IMR-90 (cell line): Measurements from ENCODE around the gene MLLT3. TPM values are rescaled to one million over a fixed set of nuclear protein-coding genes. Genes with fewer than 3 reads are reported as not detected.

Experiments
- ATAC-seq: fragments of 200-7000 bp; cut with Tn5 transposase; 2 replicates; pipeline ENCODE4 v1.9.1; 2020; ENCODE audit warnings: low read depth, mild to moderate bottlenecking, moderate library complexity
- BruUV-seq: library from RNA; stranded (reverse); fragments of 400-500 nt; replicated peaks from 2 replicates; lab custom pipeline; 2021; lab: Mats Ljungman, UMichigan
- CTCF ChIA-PET: fragments of 300-600 bp; formaldehyde crosslinking; extraction: SDS; loops from one replicate; lab custom pipeline; 2021; ENCODE audit warnings: antibody characterized with exemption; lab: Yijun Ruan, JAX
- POLR2A ChIA-PET: fragments of 300-600 bp; sonication (Branson Sonifier 250); formaldehyde crosslinking; loops from one replicate; lab custom pipeline; 2022; ENCODE audit warnings: antibody characterized with exemption; ENCODE audit not compliant: unreplicated experiment; lab: Charles Lee
- DNase-seq: peaks from one replicate; pipeline ENCODE4 v3.0.0; 2013
- H2AFZ ChIP-seq: replicated peaks from 2 replicates; pipeline ENCODE3; 2013; ENCODE audit warnings: low read length, mild to moderate bottlenecking; ENCODE audit not compliant: poor library complexity
- H2AK5ac ChIP-seq: 2 replicates; pipeline ENCODE4 v1.6.1; 2013; ENCODE audit warnings: low read depth, low read length, inconsistent platforms
- H2AK9ac ChIP-seq: replicated peaks from 2 replicates; pipeline ENCODE3; 2013; ENCODE audit warnings: mild to moderate bottlenecking, low read depth, low read length, moderate library complexity; ENCODE audit not compliant: poor library complexity
- H2BK120ac ChIP-seq: 2 replicates; pipeline ENCODE4 v1.6.1; 2013; ENCODE audit warnings: low read depth, low read length, inconsistent platforms
- H2BK15ac ChIP-seq: 3 replicates; pipeline ENCODE4 v1.6.1; 2013; ENCODE audit warnings: low read depth, low read length, inconsistent platforms
- H2BK20ac ChIP-seq: 2 replicates; pipeline ENCODE4 v1.6.1; 2013; ENCODE audit warnings: low read depth, mild to moderate bottlenecking, inconsistent platforms, low read length, moderate library complexity
- H2BK5ac ChIP-seq: 2 replicates; pipeline ENCODE4 v1.6.1; 2013; ENCODE audit warnings: mild to moderate bottlenecking, low read depth, low read length, inconsistent platforms; ENCODE audit not compliant: poor library complexity, severe bottlenecking
- H3K14ac ChIP-seq: replicated peaks from 2 replicates; pipeline ENCODE4 v1.6.1; 2013; ENCODE audit warnings: low read depth, low read length, inconsistent platforms
- H3K18ac ChIP-seq: 2 replicates; pipeline ENCODE4 v1.6.1; 2013; ENCODE audit warnings: low read depth, low read length, control low read depth
- H3K23ac ChIP-seq: 2 replicates; pipeline ENCODE4 v1.6.1; 2013; ENCODE audit warnings: low read depth, low read length, inconsistent platforms
- H3K27ac ChIP-seq: 2 replicates; pipeline ENCODE4 v1.5.1; 2013; ENCODE audit warnings: mild to moderate bottlenecking, control low read depth, low read length; ENCODE audit not compliant: insufficient read depth
- H3K27me3 ChIP-seq: 2 replicates; pipeline ENCODE4 v1.6.1; 2013; ENCODE audit warnings: low read length; ENCODE audit not compliant: control insufficient read depth, insufficient read depth
- H3K36me3 ChIP-seq: 2 replicates; pipeline ENCODE4 v1.6.1; 2013; ENCODE audit warnings: low read length, mixed read lengths; ENCODE audit not compliant: control insufficient read depth, insufficient read depth
- H3K4ac ChIP-seq: 2 replicates; pipeline ENCODE4 v1.6.1; 2013; ENCODE audit warnings: low read depth, low read length, inconsistent platforms
- H3K4me1 ChIP-seq: 2 replicates; pipeline ENCODE4 v1.6.1; 2013; ENCODE audit warnings: low read length, mixed read lengths; ENCODE audit not compliant: control insufficient read depth, insufficient read depth
- H3K4me2 ChIP-seq: 2 replicates; pipeline ENCODE4 v1.6.1; 2013; ENCODE audit warnings: low read depth, mild to moderate bottlenecking, control low read depth, low read length, moderate library complexity
- H3K4me3 ChIP-seq: 2 replicates; pipeline ENCODE4 v1.5.1; 2013; ENCODE audit warnings: low read depth, mild to moderate bottlenecking, control low read depth, low read length, moderate library complexity; ENCODE audit not compliant: insufficient read depth
- H3K56ac ChIP-seq: 2 replicates; pipeline ENCODE4 v1.6.1; 2013; ENCODE audit warnings: low read length, inconsistent platforms; ENCODE audit not compliant: insufficient read depth; ENCODE audit errors: extremely low read depth
- H3K79me1 ChIP-seq, 2 experiments: 2 replicates each; pipeline ENCODE4 v1.6.1; 2013; ENCODE audit warnings: low read length in 2 of 2, inconsistent platforms in 1 of 2, low read depth in 1 of 2
- H3K9ac ChIP-seq: 2 replicates; pipeline ENCODE4 v1.6.1; 2013; ENCODE audit warnings: low read depth, low read length, control low read depth
- H3K9me1 ChIP-seq: 2 replicates; pipeline ENCODE4 v1.6.1; 2013; ENCODE audit warnings: low read length, inconsistent platforms; ENCODE audit not compliant: insufficient read depth
- H3K9me3 ChIP-seq: 2 replicates; pipeline ENCODE4 v1.6.1; 2013; ENCODE audit warnings: low read length; ENCODE audit not compliant: control insufficient read depth, insufficient read depth
- H4K20me1 ChIP-seq: 2 replicates; pipeline ENCODE4 v1.6.1; 2013; ENCODE audit warnings: low read length, inconsistent platforms; ENCODE audit not compliant: insufficient read depth
- H4K5ac ChIP-seq: 2 replicates; pipeline ENCODE4 v1.6.1; 2013; ENCODE audit warnings: mild to moderate bottlenecking, low read depth, low read length, control low read depth
- H4K8ac ChIP-seq, 2 experiments: 2 replicates each; pipeline ENCODE4 v1.6.1; 2013; ENCODE audit warnings: low read depth in 2 of 2, low read length in 2 of 2, control low read depth in 1 of 2, inconsistent platforms in 1 of 2
- H4K91ac ChIP-seq: 2 replicates; pipeline ENCODE4 v1.6.1; 2013; ENCODE audit warnings: low read depth, low read length, inconsistent platforms; ENCODE audit not compliant: insufficient read depth
- CEBPB ChIP-seq: IDR thresholded peaks from 2 replicates; pipeline ENCODE4 v1.6.1; 2012; ENCODE audit warnings: low read depth, low read length, improper control_type of control experiment
- CHD1 ChIP-seq: IDR thresholded peaks from 2 replicates; pipeline ENCODE4 v1.6.1; 2012; ENCODE audit warnings: low read depth, low read length, improper control_type of control experiment
- CTCF ChIP-seq: conservative IDR thresholded peaks from 2 replicates; pipeline ENCODE4 v1.5.1; 2012; ENCODE audit warnings: mild to moderate bottlenecking, low read depth, low read length, improper control_type of control experiment
- MAFK ChIP-seq: IDR thresholded peaks from 2 replicates; pipeline ENCODE4 v1.6.1; 2012; ENCODE audit warnings: low read depth, low read length, improper control_type of control experiment
- MAZ ChIP-seq: IDR thresholded peaks from 2 replicates; pipeline ENCODE4 v1.6.1; 2012; ENCODE audit warnings: low read depth, mild to moderate bottlenecking, low read length, improper control_type of control experiment, moderate library complexity, borderline replicate concordance
- RAD21 ChIP-seq: IDR thresholded peaks from 2 replicates; pipeline ENCODE4 v1.6.1; 2012; ENCODE audit warnings: low read length, improper control_type of control experiment
- RCOR1 ChIP-seq: IDR thresholded peaks from 2 replicates; pipeline ENCODE4 v1.6.1; 2012; ENCODE audit warnings: mild to moderate bottlenecking, low read length, improper control_type of control experiment; ENCODE audit not compliant: insufficient replicate concordance
- RFX5 ChIP-seq: IDR thresholded peaks from 2 replicates; pipeline ENCODE4 v1.8.0; 2012; ENCODE audit warnings: low read depth, mild to moderate bottlenecking, low read length, moderate library complexity
- SMC3 ChIP-seq: fragments of 150-350 bp; IDR thresholded peaks from 2 replicates; pipeline ENCODE4 v1.6.1; 2016; ENCODE audit warnings: low read depth, mild to moderate bottlenecking, antibody characterized with exemption, low read length, moderate library complexity
- USF2 ChIP-seq: fragments of 150-350 bp; IDR thresholded peaks from 2 replicates; pipeline ENCODE4 v1.6.1; 2017; ENCODE audit warnings: mild to moderate bottlenecking, antibody characterized with exemption, low read length, low read depth
- WGBS, 2 experiments: methylation state at CpG; one replicate each; pipeline versions ENCODE4 v1.1.5 to v1.1.7; 2013; ENCODE audit warnings: missing lambda C conversion rate in 2 of 2; ENCODE audit not compliant: insufficient read length in 1 of 2; ENCODE audit errors: extremely low coverage in 2 of 2; 5-methylcytosine and 5-hydroxymethylcytosine counted together
- dilution Hi-C: fragments of 300-500 bp; cut with HindIII; formaldehyde crosslinking; loops from one replicate; pipeline ENCODE4 v1.14.3; 2018; ENCODE audit warnings: low sequenced_read_pairs; ENCODE audit not compliant: unreplicated experiment
- in situ Hi-C: fragments of 300-500 bp; cut with MboI; formaldehyde crosslinking; loops from 3 replicates; pipeline ENCODE4 v1.14.3; 2019; ENCODE audit warnings: low sequenced_read_pairs, inconsistent platforms, mixed read lengths
- intact Hi-C: fragments of 100-400 bp; cut with micrococcal nuclease; formaldehyde crosslinking; loops from 2 replicates; pipeline ENCODE4 v1.10.0; 2022
- polyA plus RNA-seq, 3 experiments: library from polyadenylated mRNA; depleted of rRNA; stranded (reverse); fragments of >200 nt; gene quantifications; 2 replicates each; pipeline ENCODE4 v1.2.3, GENCODE V29; 2012; ENCODE audit warnings: low replicate concordance in 1 of 3
- total RNA-seq: library from RNA; depleted of rRNA; stranded (reverse); fragments of >200 nt; gene quantifications from 2 replicates; pipeline ENCODE4 v1.2.3, GENCODE V29; 2012

Gene MLLT3
- total and polyA plus RNA-seq, 2 of the 4 experiments (the other 2 are of a cell fraction) = 10.4 to 21.1 TPM

- no peak overlapping the region for H2AK9ac ChIP-seq
- H2BK120ac ChIP-seq = no peak overlapping the region
- no peak overlapping the region for H2BK20ac ChIP-seq
- H4K20me1 ChIP-seq = no peaks in the 10 kb centered on the region; the same call in 1 of the 2 replicates
- no peaks in the 10 kb centered on the region for H3K79me1 ChIP-seq
- intact Hi-C loops (no loop called here), in situ Hi-C loops (no loop called here), dilution Hi-C loops (no loop called here)
- CTCF ChIA-PET = no interaction called here
- no peaks in the 10 kb centered on the region for H3K36me3 ChIP-seq
- POLR2A ChIA-PET = no interaction called here
- H3K27me3 ChIP-seq = no peaks in the 10 kb centered on the region
- H4K91ac ChIP-seq = no peak overlapping the region
- H3K4me1 ChIP-seq = no peaks in the 10 kb centered on the region
- H3K9ac ChIP-seq = no peak overlapping the region
- no peak overlapping the region for H3K4me2 ChIP-seq
- ATAC-seq (no peak), DNase-seq (no peak)
- no peak overlapping the region for H4K8ac ChIP-seq
- H3K9me1 ChIP-seq = no peaks in the 10 kb centered on the region
- no peak overlapping the region for H2BK15ac ChIP-seq
- no peak overlapping the region for H3K56ac ChIP-seq
- H3K27ac ChIP-seq = no peak overlapping the region
- TF ChIP-seq USF2 (no peak), RAD21 (no peak), RCOR1 (no peak), MAFK (no peak), CHD1 (no peak), RFX5 (no peak), SMC3 (no peak), MAZ (no peak), CTCF (no peak), CEBPB (no peak)
- H3K9me3 ChIP-seq = no peaks in the 10 kb centered on the region
- no peak overlapping the region for H3K4me3 ChIP-seq
- H3K14ac ChIP-seq = no peak overlapping the region
- H3K18ac ChIP-seq = no peak overlapping the region
- no peak overlapping the region for H2AK5ac ChIP-seq
- WGBS, 2 experiments = no CpG with 5 or more reads among the region's 4 CpGs
- H2AFZ ChIP-seq = no peak overlapping the region
- H3K4ac ChIP-seq = no peak overlapping the region
- no peak overlapping the region for H2BK5ac ChIP-seq
- BruUV-seq = no TSS peak
- H4K5ac ChIP-seq = no peak overlapping the region
- H3K23ac ChIP-seq = no peak overlapping the region
These were observed 225.0 kb downstream of the MLLT3 start for GRCh38 chr9:20397348-20397747.
